IMR-90 (cell line): ENCODE results near the gene RASSF6. TPM values are rescaled to one million over a fixed set of nuclear protein-coding genes. Genes with fewer than 3 reads are reported as not detected.
A peak's percentile ranks its signal among the peaks of the same experiment; 100 is the strongest.

Experiments
- ATAC-seq: fragments of 200-7000 bp; cut with Tn5 transposase; 2 replicates; pipeline ENCODE4 v1.9.1; 2020; ENCODE audit warnings: low read depth, mild to moderate bottlenecking, moderate library complexity
- BruUV-seq: library from RNA; stranded (reverse); fragments of 400-500 nt; replicated peaks from 2 replicates; lab custom pipeline; 2021; lab: Mats Ljungman, UMichigan
- CTCF ChIA-PET: fragments of 300-600 bp; formaldehyde crosslinking; extraction: SDS; loops from one replicate; lab custom pipeline; 2021; ENCODE audit warnings: antibody characterized with exemption; lab: Yijun Ruan, JAX
- POLR2A ChIA-PET: fragments of 300-600 bp; sonication (Branson Sonifier 250); formaldehyde crosslinking; loops from one replicate; lab custom pipeline; 2022; ENCODE audit warnings: antibody characterized with exemption; ENCODE audit not compliant: unreplicated experiment; lab: Charles Lee
- DNase-seq: peaks from one replicate; pipeline ENCODE4 v3.0.0; 2013
- H2AFZ ChIP-seq: replicated peaks from 2 replicates; pipeline ENCODE3; 2013; ENCODE audit warnings: low read length, mild to moderate bottlenecking; ENCODE audit not compliant: poor library complexity
- H2AK5ac ChIP-seq: 2 replicates; pipeline ENCODE4 v1.6.1; 2013; ENCODE audit warnings: low read depth, low read length, inconsistent platforms
- H2AK9ac ChIP-seq: replicated peaks from 2 replicates; pipeline ENCODE3; 2013; ENCODE audit warnings: mild to moderate bottlenecking, low read depth, low read length, moderate library complexity; ENCODE audit not compliant: poor library complexity
- H2BK120ac ChIP-seq: 2 replicates; pipeline ENCODE4 v1.6.1; 2013; ENCODE audit warnings: low read depth, low read length, inconsistent platforms
- H2BK15ac ChIP-seq: 3 replicates; pipeline ENCODE4 v1.6.1; 2013; ENCODE audit warnings: low read depth, low read length, inconsistent platforms
- H2BK20ac ChIP-seq: 2 replicates; pipeline ENCODE4 v1.6.1; 2013; ENCODE audit warnings: low read depth, mild to moderate bottlenecking, inconsistent platforms, low read length, moderate library complexity
- H2BK5ac ChIP-seq: 2 replicates; pipeline ENCODE4 v1.6.1; 2013; ENCODE audit warnings: mild to moderate bottlenecking, low read depth, low read length, inconsistent platforms; ENCODE audit not compliant: poor library complexity, severe bottlenecking
- H3K14ac ChIP-seq: replicated peaks from 2 replicates; pipeline ENCODE4 v1.6.1; 2013; ENCODE audit warnings: low read depth, low read length, inconsistent platforms
- H3K18ac ChIP-seq: 2 replicates; pipeline ENCODE4 v1.6.1; 2013; ENCODE audit warnings: low read depth, low read length, control low read depth
- H3K23ac ChIP-seq: 2 replicates; pipeline ENCODE4 v1.6.1; 2013; ENCODE audit warnings: low read depth, low read length, inconsistent platforms
- H3K27ac ChIP-seq: 2 replicates; pipeline ENCODE4 v1.5.1; 2013; ENCODE audit warnings: mild to moderate bottlenecking, control low read depth, low read length; ENCODE audit not compliant: insufficient read depth
- H3K27me3 ChIP-seq: 2 replicates; pipeline ENCODE4 v1.6.1; 2013; ENCODE audit warnings: low read length; ENCODE audit not compliant: control insufficient read depth, insufficient read depth
- H3K36me3 ChIP-seq: 2 replicates; pipeline ENCODE4 v1.6.1; 2013; ENCODE audit warnings: low read length, mixed read lengths; ENCODE audit not compliant: control insufficient read depth, insufficient read depth
- H3K4ac ChIP-seq: 2 replicates; pipeline ENCODE4 v1.6.1; 2013; ENCODE audit warnings: low read depth, low read length, inconsistent platforms
- H3K4me1 ChIP-seq: 2 replicates; pipeline ENCODE4 v1.6.1; 2013; ENCODE audit warnings: low read length, mixed read lengths; ENCODE audit not compliant: control insufficient read depth, insufficient read depth
- H3K4me2 ChIP-seq: 2 replicates; pipeline ENCODE4 v1.6.1; 2013; ENCODE audit warnings: low read depth, mild to moderate bottlenecking, control low read depth, low read length, moderate library complexity
- H3K4me3 ChIP-seq: 2 replicates; pipeline ENCODE4 v1.5.1; 2013; ENCODE audit warnings: low read depth, mild to moderate bottlenecking, control low read depth, low read length, moderate library complexity; ENCODE audit not compliant: insufficient read depth
- H3K56ac ChIP-seq: 2 replicates; pipeline ENCODE4 v1.6.1; 2013; ENCODE audit warnings: low read length, inconsistent platforms; ENCODE audit not compliant: insufficient read depth; ENCODE audit errors: extremely low read depth
- H3K79me1 ChIP-seq, 2 experiments: 2 replicates each; pipeline ENCODE4 v1.6.1; 2013; ENCODE audit warnings: low read length in 2 of 2, inconsistent platforms in 1 of 2, low read depth in 1 of 2
- H3K9ac ChIP-seq: 2 replicates; pipeline ENCODE4 v1.6.1; 2013; ENCODE audit warnings: low read depth, low read length, control low read depth
- H3K9me1 ChIP-seq: 2 replicates; pipeline ENCODE4 v1.6.1; 2013; ENCODE audit warnings: low read length, inconsistent platforms; ENCODE audit not compliant: insufficient read depth
- H3K9me3 ChIP-seq: 2 replicates; pipeline ENCODE4 v1.6.1; 2013; ENCODE audit warnings: low read length; ENCODE audit not compliant: control insufficient read depth, insufficient read depth
- H4K20me1 ChIP-seq: 2 replicates; pipeline ENCODE4 v1.6.1; 2013; ENCODE audit warnings: low read length, inconsistent platforms; ENCODE audit not compliant: insufficient read depth
- H4K5ac ChIP-seq: 2 replicates; pipeline ENCODE4 v1.6.1; 2013; ENCODE audit warnings: mild to moderate bottlenecking, low read depth, low read length, control low read depth
- H4K8ac ChIP-seq, 2 experiments: 2 replicates each; pipeline ENCODE4 v1.6.1; 2013; ENCODE audit warnings: low read depth in 2 of 2, low read length in 2 of 2, control low read depth in 1 of 2, inconsistent platforms in 1 of 2
- H4K91ac ChIP-seq: 2 replicates; pipeline ENCODE4 v1.6.1; 2013; ENCODE audit warnings: low read depth, low read length, inconsistent platforms; ENCODE audit not compliant: insufficient read depth
- BHLHE40 ChIP-seq: fragments of 150-350 bp; IDR thresholded peaks from 2 replicates; pipeline ENCODE4 v1.6.1; 2016; ENCODE audit warnings: mild to moderate bottlenecking, low read depth, low read length
- CEBPB ChIP-seq: IDR thresholded peaks from 2 replicates; pipeline ENCODE4 v1.6.1; 2012; ENCODE audit warnings: low read depth, low read length, improper control_type of control experiment
- CHD1 ChIP-seq: IDR thresholded peaks from 2 replicates; pipeline ENCODE4 v1.6.1; 2012; ENCODE audit warnings: low read depth, low read length, improper control_type of control experiment
- FOS ChIP-seq: fragments of 150-350 bp; IDR thresholded peaks from 2 replicates; pipeline ENCODE4 v1.6.1; 2016; ENCODE audit warnings: low read depth, low read length
- MAZ ChIP-seq: IDR thresholded peaks from 2 replicates; pipeline ENCODE4 v1.6.1; 2012; ENCODE audit warnings: low read depth, mild to moderate bottlenecking, low read length, improper control_type of control experiment, moderate library complexity, borderline replicate concordance
- MXI1 ChIP-seq: IDR thresholded peaks from 2 replicates; pipeline ENCODE4 v1.6.1; 2012; ENCODE audit warnings: low read depth, mild to moderate bottlenecking, low read length, moderate library complexity, borderline replicate concordance
- NFE2L2 ChIP-seq: fragments of 150-350 bp; IDR thresholded peaks from 2 replicates; pipeline ENCODE4 v1.6.1; 2016; ENCODE audit warnings: low read depth, mild to moderate bottlenecking, low read length
- POLR2A ChIP-seq: IDR thresholded peaks from 2 replicates; pipeline ENCODE4 v1.6.1; 2012; ENCODE audit warnings: mild to moderate bottlenecking, low read depth, low read length
- RAD21 ChIP-seq: IDR thresholded peaks from 2 replicates; pipeline ENCODE4 v1.6.1; 2012; ENCODE audit warnings: low read length, improper control_type of control experiment
- RCOR1 ChIP-seq: IDR thresholded peaks from 2 replicates; pipeline ENCODE4 v1.6.1; 2012; ENCODE audit warnings: mild to moderate bottlenecking, low read length, improper control_type of control experiment; ENCODE audit not compliant: insufficient replicate concordance
- RFX5 ChIP-seq: IDR thresholded peaks from 2 replicates; pipeline ENCODE4 v1.8.0; 2012; ENCODE audit warnings: low read depth, mild to moderate bottlenecking, low read length, moderate library complexity
- dilution Hi-C: fragments of 300-500 bp; cut with HindIII; formaldehyde crosslinking; loops from one replicate; pipeline ENCODE4 v1.14.3; 2018; ENCODE audit warnings: low sequenced_read_pairs; ENCODE audit not compliant: unreplicated experiment
- in situ Hi-C: fragments of 300-500 bp; cut with MboI; formaldehyde crosslinking; loops from 3 replicates; pipeline ENCODE4 v1.14.3; 2019; ENCODE audit warnings: low sequenced_read_pairs, inconsistent platforms, mixed read lengths
- intact Hi-C: fragments of 100-400 bp; cut with micrococcal nuclease; formaldehyde crosslinking; loops from 2 replicates; pipeline ENCODE4 v1.10.0; 2022
- polyA plus RNA-seq, 3 experiments: library from polyadenylated mRNA; depleted of rRNA; stranded (reverse); fragments of >200 nt; gene quantifications; 2 replicates each; pipeline ENCODE4 v1.2.3, GENCODE V29; 2012; ENCODE audit warnings: low replicate concordance in 1 of 3
- total RNA-seq: library from RNA; depleted of rRNA; stranded (reverse); fragments of >200 nt; gene quantifications from 2 replicates; pipeline ENCODE4 v1.2.3, GENCODE V29; 2012
- TF ChIP-seq, protein P1 (sequence below): conservative IDR thresholded peaks from 2 replicates; pipeline ENCODE4 v1.5.1; 2012; ENCODE audit warnings: mild to moderate bottlenecking, low read depth, low read length, improper control_type of control experiment
- TF ChIP-seq, protein P2 (sequence below): fragments of 150-350 bp; IDR thresholded peaks from 2 replicates; pipeline ENCODE4 v1.6.1; 2016; ENCODE audit warnings: low read depth, mild to moderate bottlenecking, low read length, moderate library complexity, borderline replicate concordance

RASSF6 gene
- total and polyA plus RNA-seq, 2 of the 4 experiments (the other 2 are of a cell fraction): not detected

GRCh38 chr4:73608689-73609594, 11.3 kb downstream of the RASSF6 start (continued):
- TF ChIP-seq RFX5: no peak

GRCh38 chr4:73607375-73608033, 12.7 kb downstream of the RASSF6 start:
- Histone ChIP-seq H3K9me3 (no peaks in the 10 kb centered on the region), H2BK15ac (no peak overlapping the region), H3K14ac (no peak overlapping the region), H3K4me1 (peaks cover 3% of the 10 kb centered on the region; the same call in 1 of the 2 replicates), H3K56ac (no peak overlapping the region), H3K4me2 (no peak overlapping the region), H2AFZ (no peak overlapping the region), H2BK120ac (no peak overlapping the region), H3K9ac (no peak overlapping the region), H3K9me1 (no peaks in the 10 kb centered on the region), H3K23ac (no peak overlapping the region), H3K79me1 (no peaks in the 10 kb centered on the region), H3K36me3 (no peaks in the 10 kb centered on the region), H2AK5ac (no peak overlapping the region), H3K27me3 (peaks cover 2% of the 10 kb centered on the region; the same call in 1 of the 2 replicates), H3K4me3 (no peak overlapping the region), H3K27ac (no peak overlapping the region), H4K20me1 (no peaks in the 10 kb centered on the region), H3K4ac (no peak overlapping the region), H2BK20ac (0 out of 2 replicates have a peak overlapping the region, but pooled peaks have one; percentile 39), H4K91ac (no peak overlapping the region; the same call in 1 of the 2 replicates), H2BK5ac (no peak overlapping the region), H4K5ac (no peak overlapping the region), H2AK9ac (no peak overlapping the region), H3K18ac (no peak overlapping the region), H4K8ac (no peak overlapping the region)
- no TSS peak for BruUV-seq
- peak; percentile 38 for ATAC-seq
- ChIA-PET CTCF (no interaction called here), POLR2A (no interaction called here)
- dilution Hi-C loops (no loop called here), intact Hi-C loops (no loop called here), in situ Hi-C loops (no loop called here)
- peak; percentile 36 for DNase-seq
- TF ChIP-seq NFE2L2: no peak
- TF ChIP-seq RCOR1: no peak
- no peak for TF ChIP-seq CHD1
- no peak for TF ChIP-seq POLR2A
- no peak for TF ChIP-seq FOS
- no peak for TF ChIP-seq MAZ
- TF ChIP-seq, protein P1, sequence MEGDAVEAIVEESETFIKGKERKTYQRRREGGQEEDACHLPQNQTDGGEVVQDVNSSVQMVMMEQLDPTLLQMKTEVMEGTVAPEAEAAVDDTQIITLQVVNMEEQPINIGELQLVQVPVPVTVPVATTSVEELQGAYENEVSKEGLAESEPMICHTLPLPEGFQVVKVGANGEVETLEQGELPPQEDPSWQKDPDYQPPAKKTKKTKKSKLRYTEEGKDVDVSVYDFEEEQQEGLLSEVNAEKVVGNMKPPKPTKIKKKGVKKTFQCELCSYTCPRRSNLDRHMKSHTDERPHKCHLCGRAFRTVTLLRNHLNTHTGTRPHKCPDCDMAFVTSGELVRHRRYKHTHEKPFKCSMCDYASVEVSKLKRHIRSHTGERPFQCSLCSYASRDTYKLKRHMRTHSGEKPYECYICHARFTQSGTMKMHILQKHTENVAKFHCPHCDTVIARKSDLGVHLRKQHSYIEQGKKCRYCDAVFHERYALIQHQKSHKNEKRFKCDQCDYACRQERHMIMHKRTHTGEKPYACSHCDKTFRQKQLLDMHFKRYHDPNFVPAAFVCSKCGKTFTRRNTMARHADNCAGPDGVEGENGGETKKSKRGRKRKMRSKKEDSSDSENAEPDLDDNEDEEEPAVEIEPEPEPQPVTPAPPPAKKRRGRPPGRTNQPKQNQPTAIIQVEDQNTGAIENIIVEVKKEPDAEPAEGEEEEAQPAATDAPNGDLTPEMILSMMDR: no peak
- TF ChIP-seq RFX5: no peak
- TF ChIP-seq CEBPB: no peak
- no peak for TF ChIP-seq BHLHE40
- TF ChIP-seq, protein P2, sequence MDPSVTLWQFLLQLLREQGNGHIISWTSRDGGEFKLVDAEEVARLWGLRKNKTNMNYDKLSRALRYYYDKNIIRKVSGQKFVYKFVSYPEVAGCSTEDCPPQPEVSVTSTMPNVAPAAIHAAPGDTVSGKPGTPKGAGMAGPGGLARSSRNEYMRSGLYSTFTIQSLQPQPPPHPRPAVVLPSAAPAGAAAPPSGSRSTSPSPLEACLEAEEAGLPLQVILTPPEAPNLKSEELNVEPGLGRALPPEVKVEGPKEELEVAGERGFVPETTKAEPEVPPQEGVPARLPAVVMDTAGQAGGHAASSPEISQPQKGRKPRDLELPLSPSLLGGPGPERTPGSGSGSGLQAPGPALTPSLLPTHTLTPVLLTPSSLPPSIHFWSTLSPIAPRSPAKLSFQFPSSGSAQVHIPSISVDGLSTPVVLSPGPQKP: no peak
- TF ChIP-seq RAD21: no peak
- no peak for TF ChIP-seq MXI1
